Measurements from ENCODE around the gene DIO3. TPM values are rescaled to one million over a fixed set of nuclear protein-coding genes. Genes with fewer than 3 reads are reported as not detected.
A peak's percentile ranks its signal among the peaks of the same experiment; 100 is the strongest.

DIO3 gene
- total RNA-seq, 1 experiment from 2014 or later, result 0.26 TPM

DNA sequence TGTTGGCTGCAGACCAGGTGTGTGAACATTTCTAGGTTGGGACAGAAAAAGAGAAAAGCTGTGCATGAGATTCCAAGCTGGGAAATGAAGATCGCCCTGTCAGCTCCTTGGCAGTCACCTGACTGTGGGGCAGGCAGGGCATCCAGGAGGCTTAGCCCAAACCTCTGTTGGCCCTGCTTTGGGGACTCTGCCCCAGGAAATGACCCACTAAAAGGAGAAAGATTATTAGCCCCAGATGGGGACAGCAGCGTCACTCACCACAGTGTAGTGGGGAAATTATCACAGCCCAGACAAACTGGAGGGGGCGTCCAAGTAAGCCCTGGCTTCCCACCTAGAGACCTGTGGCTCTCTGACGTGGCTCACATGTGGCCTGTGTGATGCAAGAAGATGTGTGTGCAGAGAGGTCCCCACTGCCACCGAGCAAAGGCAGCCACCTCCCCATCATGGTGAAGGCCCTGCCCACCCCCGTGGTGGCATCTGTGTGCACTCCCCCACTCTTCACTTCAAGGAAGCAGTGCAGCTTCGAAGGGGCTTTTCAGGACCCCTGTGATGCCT, 39.1 kb downstream of the DIO3 start:
- H3K4me1 ChIP-seq (replicated peaks; ENCODE audit: insufficient read depth), result no peaks in the 10 kb centered on the region
- no peaks in the 10 kb centered on the region for H3K9me2 ChIP-seq (ENCODE audit: insufficient read depth)
- H3K9me3 ChIP-seq (ENCODE audit: insufficient read depth, low read depth), result no peaks in the 10 kb centered on the region
- H3K27ac ChIP-seq, result no peak overlapping the region
- ChIA-PET CTCF (interaction anchor here (0.5 kb wide), 1 partner anchor 446 kb away, joined by 6 read pairs; no protein-coding TSS in a partner anchor), POLR2A (ENCODE audit: unreplicated experiment) (no interaction called here)
- BruUV-seq (replicated peaks), result no TSS peak
- H3K79me2 ChIP-seq (ENCODE audit: low read depth), result no peaks in the 10 kb centered on the region
- no peak overlapping the region for H2AFZ ChIP-seq
- intact Hi-C loops (cut with micrococcal nuclease; ENCODE audit: unreplicated experiment), result no loop called here
- no peak for TF ChIP-seq EZH2 (IDR thresholded peaks at IDR 0.05; ENCODE audit: low read depth)
- no peak for TF ChIP-seq CTCF (conservative IDR thresholded peaks at IDR 0.05)
- H3K4me3 ChIP-seq, result no peak overlapping the region
- no peaks in the 10 kb centered on the region for H3K36me3 ChIP-seq (ENCODE audit: low read depth)
- H3K4me2 ChIP-seq, result no peak overlapping the region
- DNase-seq, result peak in 1 of 2 experiments; percentile 2
- H3F3A ChIP-seq (ENCODE audit: insufficient read depth, low read depth), result no peaks in the 10 kb centered on the region
- 0 out of 2 replicates have a peak, but pooled peaks cover 2% of the 10 kb centered on the region for H3K27me3 ChIP-seq (ENCODE audit: insufficient read depth, low read depth)
- H4K20me1 ChIP-seq (ENCODE audit: insufficient read depth), result no peaks in the 10 kb centered on the region

GRCh38 chr14:101600891-101601605, 39.8 kb downstream of the DIO3 start:
- Histone ChIP-seq H3K4me3 (no peak overlapping the region), H3K4me2 (no peak overlapping the region), H3K36me3 (ENCODE audit: low read depth) (no peaks in the 10 kb centered on the region), H3K27me3 (ENCODE audit: insufficient read depth, low read depth) (peaks cover 8% of the 10 kb centered on the region; the same call in 1 of the 2 replicates), H3K9me3 (ENCODE audit: insufficient read depth, low read depth) (no peaks in the 10 kb centered on the region), H3F3A (ENCODE audit: insufficient read depth, low read depth) (no peaks in the 10 kb centered on the region), H3K27ac (no peak overlapping the region), H3K4me1 (replicated peaks; ENCODE audit: insufficient read depth) (no peaks in the 10 kb centered on the region), H4K20me1 (ENCODE audit: insufficient read depth) (no peaks in the 10 kb centered on the region), H2AFZ (no peak overlapping the region), H3K9me2 (ENCODE audit: insufficient read depth) (no peaks in the 10 kb centered on the region), H3K79me2 (ENCODE audit: low read depth) (no peaks in the 10 kb centered on the region)
- CTCF ChIA-PET, result no interaction called here
- BruUV-seq (replicated peaks), result no TSS peak
- no peak for TF ChIP-seq EZH2 (IDR thresholded peaks at IDR 0.05; ENCODE audit: low read depth)
- no peak for TF ChIP-seq CTCF (conservative IDR thresholded peaks at IDR 0.05)
- intact Hi-C loops (cut with micrococcal nuclease; ENCODE audit: unreplicated experiment), result no loop called here
- peak in 1 of 2 experiments; percentile 1 for DNase-seq
- POLR2A ChIA-PET (ENCODE audit: unreplicated experiment), result no interaction called here

- intact Hi-C loops (cut with micrococcal nuclease; ENCODE audit: unreplicated experiment), result no loop called here
- H3K79me2 ChIP-seq (ENCODE audit: low read depth), result no peaks in the 10 kb centered on the region
These were observed 40.5 kb downstream of the DIO3 start for GRCh38 chr14:101601606-101602465.

More at GRCh38 chr14:101601606-101602465, 40.5 kb downstream of the DIO3 start:
- H3K9me3 ChIP-seq (ENCODE audit: insufficient read depth, low read depth), result no peaks in the 10 kb centered on the region
- no peak overlapping the region for H2AFZ ChIP-seq
- no peaks in the 10 kb centered on the region for H3K9me2 ChIP-seq (ENCODE audit: insufficient read depth)
- no peak for DNase-seq
- CTCF ChIA-PET, result no interaction called here
- no peaks in the 10 kb centered on the region for H4K20me1 ChIP-seq (ENCODE audit: insufficient read depth)
- H3F3A ChIP-seq (ENCODE audit: insufficient read depth, low read depth), result no peaks in the 10 kb centered on the region
- no peaks in the 10 kb centered on the region for H3K4me1 ChIP-seq (replicated peaks; ENCODE audit: insufficient read depth)
- H3K27me3 ChIP-seq (ENCODE audit: insufficient read depth, low read depth), result peaks cover 16% of the 10 kb centered on the region; the same call in 1 of the 2 replicates
- POLR2A ChIA-PET (ENCODE audit: unreplicated experiment), result no interaction called here
- no TSS peak for BruUV-seq (replicated peaks)
- H3K4me3 ChIP-seq, result no peak overlapping the region
- H3K36me3 ChIP-seq (ENCODE audit: low read depth), result no peaks in the 10 kb centered on the region
- no peak overlapping the region for H3K4me2 ChIP-seq
- TF ChIP-seq EZH2 (IDR thresholded peaks at IDR 0.05; ENCODE audit: low read depth) (no peak), CTCF (conservative IDR thresholded peaks at IDR 0.05) (no peak)
- no peak overlapping the region for H3K27ac ChIP-seq
